ENCODE measurements around the gene KCNQ5. TPM values are rescaled to one million over a fixed set of nuclear protein-coding genes. Genes with fewer than 3 reads are reported as not detected.

Gene KCNQ5
- total RNA-seq, 1 donor from 2014 or later, result 10.1 TPM

GRCh38 chr6:72643214-72643613 lies 21.4 kb downstream of the KCNQ5 start:
- ATAC-seq (ENCODE audit: low read depth) (no peak), DNase-seq (no peak)
- Mint-ChIP-seq H3K4me3 (no peak overlapping the region), H3K27me3 (no peaks in the 10 kb centered on the region), H3K27ac (no peak overlapping the region), H3K4me1 (peaks cover 29% of the 10 kb centered on the region), H3K36me3 (ENCODE audit: low read depth) (no peaks in the 10 kb centered on the region), H3K9me3 (no peaks in the 10 kb centered on the region)
- intact Hi-C loops (cut with micrococcal nuclease), result no loop called here
- POLR2A ChIA-PET, result no interaction called here
- TF ChIP-seq CTCF (IDR thresholded peaks at IDR 0.05), result no peak
- CTCF ChIA-PET, result interaction anchor here (3.4 kb wide), 1 partner anchor 27 kb away, joined by 13 read pairs; no protein-coding TSS in a partner anchor

- intact Hi-C loops (cut with micrococcal nuclease), result no loop called here
- H3K9me3 Mint-ChIP-seq, result no peaks in the 10 kb centered on the region
- DNase-seq, result no peak
- no peaks in the 10 kb centered on the region for H3K27me3 Mint-ChIP-seq
- ChIA-PET CTCF (interaction anchor here (2.0 kb wide), 1 partner anchor 31 kb away, joined by 7 read pairs; no protein-coding TSS in a partner anchor), POLR2A (no interaction called here)
- no peak overlapping the region for H3K4me3 Mint-ChIP-seq
- no peak for ATAC-seq (ENCODE audit: low read depth)
- no peak overlapping the region for H3K27ac Mint-ChIP-seq
- no peaks in the 10 kb centered on the region for H3K36me3 Mint-ChIP-seq (ENCODE audit: low read depth)
- H3K4me1 Mint-ChIP-seq, result peaks cover 55% of the 10 kb centered on the region
- no peak for TF ChIP-seq CTCF (IDR thresholded peaks at IDR 0.05)
Observed at GRCh38 chr6:72646604-72647485, 25.0 kb downstream of the KCNQ5 start.

DNA sequence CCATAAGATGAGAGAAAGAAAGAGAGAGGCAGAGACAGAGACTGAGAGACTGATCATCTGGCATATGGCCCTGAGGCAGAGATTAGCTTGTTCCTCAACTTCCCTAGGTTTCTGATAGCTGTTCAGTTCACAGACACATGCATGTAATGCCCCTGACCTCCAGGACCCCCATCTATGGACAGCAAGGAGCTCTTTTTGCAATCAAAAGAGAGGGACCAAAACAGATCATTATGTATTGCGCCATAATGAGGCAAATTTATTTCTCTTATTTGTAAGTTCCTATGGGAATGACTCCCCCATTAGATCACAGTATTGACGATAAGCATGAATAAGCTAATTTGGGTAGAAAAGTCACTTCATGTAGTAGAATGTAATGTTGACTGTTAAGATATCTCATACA lies 25.6 kb downstream of the KCNQ5 start:
- H3K4me3 Mint-ChIP-seq, result no peak overlapping the region
- ATAC-seq (ENCODE audit: low read depth), result no peak
- H3K9me3 Mint-ChIP-seq, result no peaks in the 10 kb centered on the region
- POLR2A ChIA-PET, result no interaction called here
- no peak for DNase-seq
- no peaks in the 10 kb centered on the region for H3K36me3 Mint-ChIP-seq (ENCODE audit: low read depth)
- CTCF ChIA-PET, result interaction anchor here (2.0 kb wide), 1 partner anchor 31 kb away, joined by 7 read pairs; no protein-coding TSS in a partner anchor
- no peak for TF ChIP-seq CTCF (IDR thresholded peaks at IDR 0.05)
- H3K27ac Mint-ChIP-seq, result no peak overlapping the region
- H3K27me3 Mint-ChIP-seq, result no peaks in the 10 kb centered on the region
- intact Hi-C loops (cut with micrococcal nuclease), result no loop called here
- H3K4me1 Mint-ChIP-seq, result peaks cover 57% of the 10 kb centered on the region

- Mint-ChIP-seq H3K4me1 (peaks cover 64% of the 10 kb centered on the region), H3K4me3 (peak overlapping the region; percentile 61), H3K9me3 (no peaks in the 10 kb centered on the region), H3K27me3 (no peaks in the 10 kb centered on the region), H3K27ac (peak overlapping the region; percentile 83), H3K36me3 (ENCODE audit: low read depth) (no peaks in the 10 kb centered on the region)
- peak; percentile 54 for ATAC-seq (ENCODE audit: low read depth)
- no peak for DNase-seq
- intact Hi-C loops (cut with micrococcal nuclease), result loop anchor here (1.0 to 2.0 kb wide), 2 partner anchors 26 to 39 kb away; no protein-coding TSS in a partner anchor
- TF ChIP-seq CTCF (IDR thresholded peaks at IDR 0.05), result no peak
- CTCF ChIA-PET, result interaction anchor here (1.2 to 2.0 kb wide), 6 partner anchors 27 to 481 kb away, joined by 3 to 7 read pairs (median 6); no protein-coding TSS in a partner anchor
- POLR2A ChIA-PET, result interaction anchor here (0.7 to 2.6 kb wide), 10 partner anchors 9 to 587 kb away, joined by 3 to 39 read pairs (median 4); partner anchors contain the start of gene KCNQ5
Observed at GRCh38 chr6:72649032-72649984, 27.4 kb downstream of the KCNQ5 start.

All from activated B cell treated with CpG ODN at 0.5 μM for 24 hours (primary cell).